Activated CD8-positive, alpha-beta memory T cell treated with anti-CD3 and anti-CD28 coated beads, Interleukin-2, amount 10 ng/mL, durations not matched to agents 7 days and 5 days (primary cell): Measurements from ENCODE around the gene ARL15. TPM values are rescaled to one million over a fixed set of nuclear protein-coding genes. Genes with fewer than 3 reads are reported as not detected.

ENCODE experiments used
- ATAC-seq: fragments of 150-1000 bp; cut with Tn5 transposase; one replicate; pipeline ENCODE4 v1.10.0; 2021; ENCODE audit warnings: moderate library complexity
- CTCF ChIA-PET: fragments of 350-600 bp; sonication (Branson Sonifier 250); formaldehyde crosslinking; loops from one replicate; lab custom pipeline; 2021; ENCODE audit warnings: antibody characterized with exemption; lab: Charles Lee
- DNase-seq: peaks from one replicate; pipeline ENCODE4 v3.0.0-alpha.2; 2020
- H3K27ac Mint-ChIP-seq: one replicate; pipeline ENCODE4 v1.8.0; 2021; ENCODE audit warnings: mild to moderate bottlenecking, mixed read lengths
- H3K27me3 Mint-ChIP-seq: one replicate; pipeline ENCODE4 v1.8.0; 2021; ENCODE audit warnings: mixed read lengths
- H3K36me3 Mint-ChIP-seq: one replicate; pipeline ENCODE4 v1.8.0; 2021; ENCODE audit warnings: mild to moderate bottlenecking, mixed read lengths
- H3K4me1 Mint-ChIP-seq: one replicate; pipeline ENCODE4 v1.8.0; 2021; ENCODE audit warnings: mixed read lengths
- H3K4me3 Mint-ChIP-seq: one replicate; pipeline ENCODE4 v1.8.0; 2021; ENCODE audit warnings: mild to moderate bottlenecking, moderate library complexity, mixed read lengths
- H3K9me3 Mint-ChIP-seq: one replicate; pipeline ENCODE4 v1.8.0; 2022; ENCODE audit warnings: low read depth, mixed read lengths
- total RNA-seq, 2 experiments: library from RNA; stranded (reverse); gene quantifications; one replicate each; pipeline ENCODE4 v1.2.3, GENCODE V29; 2021

Gene ARL15
- total RNA-seq, 2 experiments from 2014 or later, result 10.6 to 12.6 TPM

DNA sequence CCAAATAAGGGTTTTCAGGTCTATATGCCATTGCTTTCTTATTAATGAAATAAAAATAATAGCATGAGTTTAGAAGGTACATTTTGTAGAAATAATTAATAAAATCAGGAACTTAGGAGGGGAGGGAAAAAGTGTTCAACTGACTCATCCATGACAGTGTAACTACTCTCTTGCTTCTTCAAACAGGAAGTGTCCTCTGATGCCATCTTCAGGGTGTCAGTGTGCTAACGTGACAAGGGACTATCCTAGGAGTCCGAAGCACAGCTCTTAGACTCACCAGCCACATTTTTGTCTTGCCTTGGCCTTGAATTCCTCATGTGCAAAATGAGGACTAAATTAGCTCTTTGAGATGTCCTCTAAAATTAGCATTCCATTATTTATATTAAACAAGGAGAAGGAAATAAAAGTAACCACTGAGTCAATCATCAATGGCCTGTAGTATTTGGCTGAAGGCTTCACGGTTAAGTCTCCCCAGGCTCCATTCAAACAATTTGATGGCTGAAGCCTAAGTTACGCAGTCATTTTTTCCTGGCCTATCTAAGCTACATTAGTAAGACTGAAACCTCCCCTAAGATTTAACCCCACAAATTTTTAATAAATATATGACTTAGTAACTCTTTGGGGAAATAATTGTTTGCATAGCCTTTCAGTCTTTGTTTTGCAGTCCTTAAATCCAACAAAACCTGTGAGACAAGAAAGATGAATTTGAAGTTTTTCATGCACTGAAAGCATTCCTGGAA lies 151.1 kb downstream of the ARL15 start:
- Mint-ChIP-seq H3K4me1 (no peaks in the 10 kb centered on the region), H3K4me3 (no peak overlapping the region), H3K36me3 (peaks cover 2% of the 10 kb centered on the region), H3K27me3 (no peaks in the 10 kb centered on the region), H3K9me3 (no peaks in the 10 kb centered on the region), H3K27ac (no peak overlapping the region)
- ATAC-seq (no peak), DNase-seq (no peak)
- CTCF ChIA-PET, result no interaction called here

DNA sequence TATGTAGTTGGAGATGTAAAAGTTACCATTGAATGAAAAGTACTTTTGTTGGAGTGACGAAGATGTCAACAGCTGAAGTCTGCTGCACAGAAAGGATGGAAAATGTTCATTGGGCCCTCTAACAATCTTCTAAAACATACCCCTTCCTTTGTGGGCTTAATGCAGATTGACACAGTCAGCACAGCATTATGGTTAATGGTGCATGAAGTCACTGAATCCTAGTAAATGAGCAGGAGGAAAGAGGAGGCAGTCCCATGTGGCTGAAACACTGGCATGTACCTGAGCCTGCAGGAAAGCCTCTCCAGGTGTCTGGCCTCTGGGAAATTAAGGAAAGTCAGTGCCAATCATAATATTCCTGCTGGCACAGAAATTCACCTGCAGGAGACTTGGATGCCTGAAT lies 153.8 kb downstream of the ARL15 start:
- CTCF ChIA-PET, result no interaction called here
- ATAC-seq (no peak), DNase-seq (no peak)
- Mint-ChIP-seq H3K27ac (no peak overlapping the region), H3K4me1 (no peaks in the 10 kb centered on the region), H3K27me3 (no peaks in the 10 kb centered on the region), H3K9me3 (no peaks in the 10 kb centered on the region), H3K4me3 (no peak overlapping the region), H3K36me3 (peaks cover 3% of the 10 kb centered on the region)

- H3K4me1 Mint-ChIP-seq, result no peaks in the 10 kb centered on the region
- no peaks in the 10 kb centered on the region for H3K9me3 Mint-ChIP-seq
- no peak for DNase-seq
- H3K27ac Mint-ChIP-seq, result no peak overlapping the region
- no peak for ATAC-seq
- CTCF ChIA-PET, result no interaction called here
- H3K27me3 Mint-ChIP-seq, result no peaks in the 10 kb centered on the region
- peaks cover 5% of the 10 kb centered on the region for H3K36me3 Mint-ChIP-seq
- H3K4me3 Mint-ChIP-seq, result no peak overlapping the region
These were observed 159.5 kb downstream of the ARL15 start for GRCh38 chr5:54150841-54151240.

DNA sequence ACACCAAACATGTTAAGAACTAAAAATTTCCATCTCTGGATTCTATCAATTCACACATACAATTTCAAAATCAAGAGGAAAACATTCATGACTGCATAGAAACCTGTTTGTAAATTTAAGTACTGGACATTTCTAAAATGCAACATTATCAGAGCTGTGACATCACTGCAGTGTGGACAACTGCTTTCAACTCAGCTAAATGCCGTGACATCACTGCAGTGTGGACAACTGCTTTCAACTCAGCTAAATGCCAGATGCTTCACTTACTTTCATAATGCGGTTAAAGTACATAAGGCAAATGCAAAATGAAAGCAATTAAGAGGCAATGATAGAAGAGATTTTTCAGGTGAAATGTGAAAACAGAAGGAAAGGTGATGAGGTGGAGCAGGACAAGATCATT lies 161.5 kb downstream of the ARL15 start:
- H3K4me3 Mint-ChIP-seq, result no peak overlapping the region
- no peaks in the 10 kb centered on the region for H3K9me3 Mint-ChIP-seq

GRCh38 chr5:54148067-54148845 lies 162.1 kb downstream of the ARL15 start:
- Mint-ChIP-seq H3K27ac (no peak overlapping the region), H3K27me3 (no peaks in the 10 kb centered on the region), H3K4me1 (no peaks in the 10 kb centered on the region), H3K4me3 (no peak overlapping the region), H3K36me3 (peaks cover 2% of the 10 kb centered on the region), H3K9me3 (no peaks in the 10 kb centered on the region)
- ATAC-seq, result no peak
- DNase-seq, result no peak
- CTCF ChIA-PET, result no interaction called here

More for the DNA sequence above, 161.5 kb downstream of the ARL15 start:
- H3K36me3 Mint-ChIP-seq, result peaks cover 5% of the 10 kb centered on the region
- H3K4me1 Mint-ChIP-seq, result no peaks in the 10 kb centered on the region
- no peak overlapping the region for H3K27ac Mint-ChIP-seq
- ATAC-seq, result no peak
- no peaks in the 10 kb centered on the region for H3K27me3 Mint-ChIP-seq
- DNase-seq, result no peak
- CTCF ChIA-PET, result no interaction called here

- Mint-ChIP-seq H3K36me3 (peaks cover 2% of the 10 kb centered on the region), H3K4me3 (no peak overlapping the region), H3K9me3 (no peaks in the 10 kb centered on the region), H3K4me1 (no peaks in the 10 kb centered on the region), H3K27me3 (no peaks in the 10 kb centered on the region), H3K27ac (no peak overlapping the region)
- CTCF ChIA-PET, result interaction anchor here (0.6 kb wide), 1 partner anchor 556 kb away, joined by 3 read pairs; no protein-coding TSS in a partner anchor
- no peak for DNase-seq
- ATAC-seq, result no peak
These were observed 163.5 kb downstream of the ARL15 start for GRCh38 chr5:54146916-54147315.

DNA sequence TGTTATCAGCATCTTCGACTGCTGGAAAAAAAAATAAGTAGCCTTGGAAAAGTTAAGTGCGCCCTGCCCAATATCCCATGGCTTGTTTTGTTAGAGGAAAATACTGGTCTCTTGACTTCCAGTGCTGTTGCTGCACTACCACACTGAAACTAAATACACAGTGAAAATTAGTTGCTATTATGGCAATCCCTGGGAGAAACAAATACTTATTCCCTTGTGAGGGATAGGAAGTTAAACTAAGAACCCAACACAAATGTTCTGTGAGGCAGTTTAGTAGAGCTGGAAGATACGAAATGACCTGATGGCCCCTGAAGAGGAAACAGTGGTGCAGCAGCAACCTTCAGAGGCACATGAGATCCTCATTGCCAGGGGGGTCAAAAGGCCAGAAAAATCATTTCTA lies 164.0 kb downstream of the ARL15 start:
- CTCF ChIA-PET, result no interaction called here
- Mint-ChIP-seq H3K9me3 (no peaks in the 10 kb centered on the region), H3K36me3 (peaks cover 2% of the 10 kb centered on the region), H3K4me1 (no peaks in the 10 kb centered on the region), H3K27me3 (no peaks in the 10 kb centered on the region), H3K4me3 (no peak overlapping the region), H3K27ac (no peak overlapping the region)
- ATAC-seq, result no peak
- DNase-seq, result no peak

- no peak overlapping the region for H3K4me3 Mint-ChIP-seq
- H3K36me3 Mint-ChIP-seq, result no peaks in the 10 kb centered on the region
- H3K9me3 Mint-ChIP-seq, result no peaks in the 10 kb centered on the region
- no peaks in the 10 kb centered on the region for H3K27me3 Mint-ChIP-seq
- DNase-seq (no peak), ATAC-seq (no peak)
- CTCF ChIA-PET, result no interaction called here
- H3K4me1 Mint-ChIP-seq, result no peaks in the 10 kb centered on the region
- no peak overlapping the region for H3K27ac Mint-ChIP-seq
These were observed 170.0 kb downstream of the ARL15 start for GRCh38 chr5:54140247-54140840.

DNA sequence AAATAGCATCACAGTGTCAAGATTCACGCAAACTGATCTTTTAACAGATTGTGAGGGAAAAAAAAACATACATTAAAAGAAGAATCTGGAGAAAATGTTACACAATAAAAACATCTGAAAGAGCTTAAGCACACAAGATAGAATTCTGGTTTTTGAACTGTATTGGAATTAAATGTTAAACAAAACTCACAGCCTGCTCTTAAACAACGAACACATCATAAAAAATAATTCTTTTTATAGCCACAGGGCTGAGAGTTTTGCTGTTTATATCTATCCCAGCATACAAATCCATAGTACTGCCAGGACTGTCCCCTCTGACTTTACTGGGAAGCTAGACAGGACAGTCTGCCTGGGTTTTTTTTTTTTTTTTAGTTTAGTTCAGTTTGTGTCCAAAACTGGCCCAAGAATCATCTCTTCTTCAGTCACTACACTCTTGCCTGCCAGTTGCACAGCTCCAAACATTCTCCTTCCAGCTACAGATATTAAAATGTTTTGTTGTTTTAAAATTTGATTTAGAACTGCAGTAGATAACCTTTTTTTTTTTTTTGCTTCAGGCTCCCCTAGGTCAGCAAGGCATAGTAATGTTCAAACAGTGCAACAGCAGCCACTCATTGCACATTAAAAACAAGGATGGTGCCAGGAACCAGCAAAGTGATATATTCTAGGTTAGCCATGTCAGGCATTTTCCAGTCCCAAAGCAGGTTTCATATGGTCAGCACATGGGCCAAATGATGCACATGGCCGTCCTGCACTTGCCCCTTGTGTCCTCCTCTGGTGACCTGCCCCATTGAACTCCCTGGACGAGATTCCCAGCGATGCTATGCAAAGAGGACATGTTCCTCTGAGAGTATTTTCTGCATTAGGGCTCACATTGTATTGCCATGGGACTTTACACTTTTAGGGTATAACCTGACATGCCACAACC lies 173.6 kb downstream of the ARL15 start:
- no peaks in the 10 kb centered on the region for H3K9me3 Mint-ChIP-seq
- H3K4me3 Mint-ChIP-seq, result no peak overlapping the region
- no peak for ATAC-seq
- H3K27ac Mint-ChIP-seq, result no peak overlapping the region
- no peaks in the 10 kb centered on the region for H3K4me1 Mint-ChIP-seq
- no peaks in the 10 kb centered on the region for H3K36me3 Mint-ChIP-seq
- no peak for DNase-seq
- no peaks in the 10 kb centered on the region for H3K27me3 Mint-ChIP-seq
- CTCF ChIA-PET, result no interaction called here

- no peaks in the 10 kb centered on the region for H3K4me1 Mint-ChIP-seq
- no peak for DNase-seq
- no peaks in the 10 kb centered on the region for H3K27me3 Mint-ChIP-seq
- H3K27ac Mint-ChIP-seq, result no peak overlapping the region
- no peak overlapping the region for H3K4me3 Mint-ChIP-seq
- CTCF ChIA-PET, result no interaction called here
- no peaks in the 10 kb centered on the region for H3K36me3 Mint-ChIP-seq
- ATAC-seq, result no peak
- H3K9me3 Mint-ChIP-seq, result no peaks in the 10 kb centered on the region
These were observed 175.3 kb downstream of the ARL15 start for GRCh38 chr5:54135042-54135441.

- CTCF ChIA-PET, result no interaction called here
- H3K27me3 Mint-ChIP-seq, result no peaks in the 10 kb centered on the region
- no peaks in the 10 kb centered on the region for H3K4me1 Mint-ChIP-seq
- H3K36me3 Mint-ChIP-seq, result no peaks in the 10 kb centered on the region
- H3K27ac Mint-ChIP-seq, result no peak overlapping the region
- H3K9me3 Mint-ChIP-seq, result no peaks in the 10 kb centered on the region
- DNase-seq (no peak), ATAC-seq (no peak)
- H3K4me3 Mint-ChIP-seq, result no peak overlapping the region
These were observed 176.5 kb downstream of the ARL15 start for GRCh38 chr5:54133917-54134316.

DNA sequence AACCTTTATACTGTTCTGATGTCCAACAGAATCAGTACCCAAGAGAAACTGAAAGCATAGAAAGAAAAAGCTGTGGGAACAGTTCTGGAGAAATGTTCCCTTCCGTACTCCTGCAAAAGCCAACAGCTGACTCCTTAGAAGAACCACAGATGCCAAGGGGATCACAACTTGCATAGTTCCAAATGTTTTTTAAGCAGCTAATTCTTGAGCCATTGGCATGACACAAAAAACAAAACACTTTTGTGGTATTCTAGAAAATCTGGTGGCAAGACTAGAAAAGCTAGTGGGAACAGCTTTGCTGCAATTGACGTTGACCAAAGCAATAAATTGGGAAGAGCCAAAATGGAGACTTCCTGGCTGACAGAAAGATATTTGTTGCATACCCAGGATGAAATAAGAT lies 189.9 kb downstream of the ARL15 start:
- H3K4me1 Mint-ChIP-seq, result no peaks in the 10 kb centered on the region
- CTCF ChIA-PET, result no interaction called here
- H3K27ac Mint-ChIP-seq, result no peak overlapping the region
- no peaks in the 10 kb centered on the region for H3K27me3 Mint-ChIP-seq
- DNase-seq, result no peak
- H3K4me3 Mint-ChIP-seq, result no peak overlapping the region
- H3K36me3 Mint-ChIP-seq, result peaks cover 2% of the 10 kb centered on the region
- H3K9me3 Mint-ChIP-seq, result no peaks in the 10 kb centered on the region
- ATAC-seq, result no peak

DNA sequence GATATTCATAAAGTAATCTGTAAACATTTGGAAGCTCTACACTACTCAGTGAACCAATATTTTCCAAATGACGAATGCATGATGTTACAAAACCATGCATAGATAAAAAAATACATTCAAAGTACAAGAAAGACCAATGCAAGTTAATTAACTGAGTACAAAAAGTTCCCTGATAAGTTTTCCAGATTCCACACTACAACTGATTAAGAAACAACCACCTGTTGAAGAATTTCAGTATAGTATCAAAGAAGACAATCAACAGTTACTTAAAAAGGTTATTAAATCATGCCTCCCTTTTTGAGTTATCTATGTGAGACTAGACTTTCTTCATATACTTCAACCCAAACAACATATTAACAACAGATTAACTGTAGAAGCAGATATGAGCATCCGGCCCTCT lies 192.4 kb downstream of the ARL15 start:
- Mint-ChIP-seq H3K4me1 (no peaks in the 10 kb centered on the region), H3K27ac (no peak overlapping the region), H3K9me3 (no peaks in the 10 kb centered on the region), H3K36me3 (peaks cover 2% of the 10 kb centered on the region), H3K27me3 (no peaks in the 10 kb centered on the region), H3K4me3 (no peak overlapping the region)
- DNase-seq (no peak), ATAC-seq (no peak)
- CTCF ChIA-PET, result interaction anchor here (0.6 kb wide), 1 partner anchor 443 kb away, joined by 3 read pairs; no protein-coding TSS in a partner anchor
